ENCODE data around the gene PKP3.

- TF ChIP-seq CTCF (IDR thresholded peaks at IDR 0.05 in 2 of 3, conservative IDR thresholded peaks at IDR 0.05 in 1 of 3; ENCODE audit: insufficient read depth in 2 of 3, low read depth in 1 of 3, low read length in 3 of 3) (0 out of 6 replicates have a peak, but pooled peaks of 1 of the 3 experiments have one; percentile 21), CHD1 (IDR thresholded peaks at IDR 0.05; ENCODE audit: low read length) (no peak), POLR2A (conservative IDR thresholded peaks at IDR 0.05) (no peak), EP300 (IDR thresholded peaks at IDR 0.05; ENCODE audit: low read length) (no peak), ZBTB34 (CRISPR knock-in tag; IDR thresholded peaks at IDR 0.05) (no peak), TEAD2 (tag; IDR thresholded peaks at IDR 0.05) (no peak), ZBTB12 (CRISPR knock-in tag; IDR thresholded peaks at IDR 0.05) (no peak), ZBTB5 (IDR thresholded peaks at IDR 0.05) (no peak), TBP (optimal IDR thresholded peaks at IDR 0.05; ENCODE audit: low read depth, low read length) (no peak), ERF (CRISPR knock-in tag; IDR thresholded peaks at IDR 0.05) (no peak), NELFE (IDR thresholded peaks at IDR 0.05; ENCODE audit: insufficient read depth, insufficient read length) (no peak), ETV6 (IDR thresholded peaks at IDR 0.05; ENCODE audit: borderline replicate concordance in 1 of 2, low read depth in 2 of 2, low read length in 1 of 2) (no peak), ETV6 (CRISPR knock-in tag; IDR thresholded peaks at IDR 0.05; ENCODE audit: borderline replicate concordance) (no peak), THAP7 (CRISPR knock-in tag; IDR thresholded peaks at IDR 0.05) (no peak)
Observed at GRCh38 chr11:363948-364761, 29.9 kb upstream of the PKP3 start.

Data from K562 (cell line).